Activated CD4-positive, alpha-beta memory T cell treated with anti-CD3 and anti-CD28 coated beads, Interleukin-2, amount 10 ng/mL, durations not matched to agents 7 days and 5 days (primary cell): ENCODE measurements around the gene PFKP. TPM values are rescaled to one million over a fixed set of nuclear protein-coding genes. Genes with fewer than 3 reads are reported as not detected.
"Not testable (repeated sequence)": the region's sequence is repeated elsewhere in the genome, so short reads cannot be mapped to it uniquely, and the experiment has no call there.

Source experiments
- CTCF ChIA-PET: fragments of 350-600 bp; sonication (Branson Sonifier 250); formaldehyde crosslinking; loops from one replicate; lab custom pipeline; 2021; ENCODE audit warnings: antibody characterized with exemption, inconsistent platforms; lab: Charles Lee
- POLR2A ChIA-PET: fragments of 350-600 bp; sonication (Branson Sonifier 250); formaldehyde crosslinking; loops from one replicate; lab custom pipeline; 2021; ENCODE audit warnings: antibody characterized with exemption; lab: Charles Lee
- DNase-seq: peaks from one replicate; pipeline ENCODE4 v3.0.0-alpha.2; 2020
- H3K27ac Mint-ChIP-seq: one replicate; pipeline ENCODE4 v1.8.0; 2021; ENCODE audit warnings: mild to moderate bottlenecking, mixed read lengths
- H3K27me3 Mint-ChIP-seq: one replicate; pipeline ENCODE4 v1.8.0; 2021; ENCODE audit warnings: mixed read lengths
- H3K36me3 Mint-ChIP-seq: one replicate; pipeline ENCODE4 v1.8.0; 2021; ENCODE audit warnings: low read depth, mixed read lengths
- H3K4me1 Mint-ChIP-seq: one replicate; pipeline ENCODE4 v1.8.0; 2021; ENCODE audit warnings: mixed read lengths
- H3K4me3 Mint-ChIP-seq: one replicate; pipeline ENCODE4 v1.8.0; 2021; ENCODE audit warnings: mild to moderate bottlenecking, mixed read lengths
- H3K9me3 Mint-ChIP-seq: one replicate; pipeline ENCODE4 v1.8.0; 2021; ENCODE audit warnings: mixed read lengths
- total RNA-seq, 2 experiments: library from RNA; stranded (reverse); gene quantifications; one replicate each; pipeline ENCODE4 v1.2.3, GENCODE V29; 2021

PFKP gene
- total RNA-seq, 2 experiments from 2014 or later = 214 to 215 TPM

GRCh38 chr10:3159152-3159551 is 91.8 kb downstream of the PFKP start:
- H3K27me3 Mint-ChIP-seq = no peaks in the 10 kb centered on the region
- no peaks in the 10 kb centered on the region for H3K9me3 Mint-ChIP-seq
- H3K4me3 Mint-ChIP-seq = no peak overlapping the region
- DNase-seq = no peak
- POLR2A ChIA-PET = no interaction called here
- peaks cover 65% of the 10 kb centered on the region for H3K36me3 Mint-ChIP-seq
- no peak overlapping the region for H3K27ac Mint-ChIP-seq
- CTCF ChIA-PET = no interaction called here
- no peaks in the 10 kb centered on the region for H3K4me1 Mint-ChIP-seq

- H3K4me3 Mint-ChIP-seq = no peak overlapping the region
- no peaks in the 10 kb centered on the region for H3K9me3 Mint-ChIP-seq
- peaks cover 63% of the 10 kb centered on the region for H3K36me3 Mint-ChIP-seq
- ChIA-PET POLR2A (interaction anchor here (1.0 to 1.8 kb wide), 2 partner anchors 10 kb away, joined by 3 to 6 read pairs; partner anchors contain the start of gene PITRM1), CTCF (no interaction called here)
- no peak for DNase-seq
- no peak overlapping the region for H3K27ac Mint-ChIP-seq
- H3K27me3 Mint-ChIP-seq = no peaks in the 10 kb centered on the region
- H3K4me1 Mint-ChIP-seq = no peaks in the 10 kb centered on the region
Observed at GRCh38 chr10:3162533-3162932, 95.2 kb downstream of the PFKP start.

GRCh38 chr10:3163879-3164278 is 96.5 kb downstream of the PFKP start:
- DNase-seq = no peak
- CTCF ChIA-PET = interaction anchor here (0.7 kb wide), 2 partner anchors 9 kb away, joined by 3 read pairs; no protein-coding TSS in a partner anchor
- Mint-ChIP-seq H3K4me3 (no peak overlapping the region), H3K9me3 (no peaks in the 10 kb centered on the region), H3K27ac (no peak overlapping the region), H3K4me1 (no peaks in the 10 kb centered on the region), H3K27me3 (no peaks in the 10 kb centered on the region), H3K36me3 (peaks cover 64% of the 10 kb centered on the region)
- POLR2A ChIA-PET = interaction anchor here (1.2 to 1.9 kb wide), 3 partner anchors 9 to 69 kb away, joined by 4 read pairs; partner anchors contain the start of gene PITRM1

GRCh38 chr10:3165196-3165595 is 97.8 kb downstream of the PFKP start:
- H3K9me3 Mint-ChIP-seq = no peaks in the 10 kb centered on the region
- POLR2A ChIA-PET = interaction anchor here (1.9 kb wide), 1 partner anchor 70 kb away, joined by 4 read pairs; no protein-coding TSS in a partner anchor
- peaks cover 58% of the 10 kb centered on the region for H3K36me3 Mint-ChIP-seq
- no peaks in the 10 kb centered on the region for H3K27me3 Mint-ChIP-seq
- H3K4me1 Mint-ChIP-seq = no peaks in the 10 kb centered on the region
- H3K4me3 Mint-ChIP-seq = no peak overlapping the region
- no peak for DNase-seq
- CTCF ChIA-PET = no interaction called here
- no peak overlapping the region for H3K27ac Mint-ChIP-seq

GRCh38 chr10:3166496-3167290 is 99.3 kb downstream of the PFKP start:
- Mint-ChIP-seq H3K4me1 (peaks cover 11% of the 10 kb centered on the region), H3K36me3 (peaks cover 58% of the 10 kb centered on the region), H3K9me3 (no peaks in the 10 kb centered on the region), H3K4me3 (no peak overlapping the region), H3K27me3 (no peaks in the 10 kb centered on the region), H3K27ac (no peak overlapping the region)
- POLR2A ChIA-PET = no interaction called here
- no peak for DNase-seq
- CTCF ChIA-PET = no interaction called here

- CTCF ChIA-PET = no interaction called here
- no peak overlapping the region for H3K27ac Mint-ChIP-seq
- H3K27me3 Mint-ChIP-seq = no peaks in the 10 kb centered on the region
- H3K4me3 Mint-ChIP-seq = no peak overlapping the region
- H3K4me1 Mint-ChIP-seq = peaks cover 15% of the 10 kb centered on the region
- H3K36me3 Mint-ChIP-seq = peaks cover 53% of the 10 kb centered on the region
- DNase-seq = no peak
- no peaks in the 10 kb centered on the region for H3K9me3 Mint-ChIP-seq
- POLR2A ChIA-PET = no interaction called here
Observed at GRCh38 chr10:3167611-3168330, 100.4 kb downstream of the PFKP start.

- H3K4me3 Mint-ChIP-seq = no peak overlapping the region
- H3K27me3 Mint-ChIP-seq = no peaks in the 10 kb centered on the region
- POLR2A ChIA-PET = interaction anchor here (0.6 kb wide), 1 partner anchor 1656 kb away, joined by 4 read pairs; no protein-coding TSS in a partner anchor
- CTCF ChIA-PET = no interaction called here
- H3K27ac Mint-ChIP-seq = no peak overlapping the region
- H3K36me3 Mint-ChIP-seq = peaks cover 44% of the 10 kb centered on the region
- H3K9me3 Mint-ChIP-seq = no peaks in the 10 kb centered on the region
- no peak for DNase-seq
- peaks cover 21% of the 10 kb centered on the region for H3K4me1 Mint-ChIP-seq
Observed at GRCh38 chr10:3169271-3169670, 101.9 kb downstream of the PFKP start.

GRCh38 chr10:3169673-3170072 is 102.3 kb downstream of the PFKP start:
- POLR2A ChIA-PET = no interaction called here
- Mint-ChIP-seq H3K36me3 (peaks cover 43% of the 10 kb centered on the region), H3K4me1 (peaks cover 21% of the 10 kb centered on the region), H3K4me3 (no peak overlapping the region), H3K9me3 (no peaks in the 10 kb centered on the region), H3K27ac (no peak overlapping the region), H3K27me3 (peaks cover under 1% of the 10 kb centered on the region)
- DNase-seq = no peak
- CTCF ChIA-PET = no interaction called here

- H3K27ac Mint-ChIP-seq = peak overlapping the region; percentile 83
- peaks cover 17% of the 10 kb centered on the region for H3K27me3 Mint-ChIP-seq
- DNase-seq, POLR2A ChIA-PET, H3K9me3 Mint-ChIP-seq, CTCF ChIA-PET: not testable (repeated sequence)
- peak overlapping the region; percentile 87 for H3K4me3 Mint-ChIP-seq
- H3K4me1 Mint-ChIP-seq = peaks cover 21% of the 10 kb centered on the region
- peaks cover 26% of the 10 kb centered on the region for H3K36me3 Mint-ChIP-seq
Observed at GRCh38 chr10:3171488-3171887, 104.1 kb downstream of the PFKP start.

GRCh38 chr10:3172081-3172445 is 104.7 kb downstream of the PFKP start:
- DNase-seq = no peak
- ChIA-PET CTCF (interaction anchor here (1.3 to 1.8 kb wide), 3 partner anchors 15 to 244 kb away, joined by 4 to 8 read pairs (median 5); no protein-coding TSS in a partner anchor), POLR2A (interaction anchor here (0.6 to 1.9 kb wide), 24 partner anchors 8 to 1067 kb away, joined by 3 to 14 read pairs (median 4); partner anchors contain the start of gene KLF6)
- H3K4me1 Mint-ChIP-seq = peaks cover 21% of the 10 kb centered on the region
- peaks cover 22% of the 10 kb centered on the region for H3K27me3 Mint-ChIP-seq
- H3K27ac Mint-ChIP-seq = peak overlapping the region; percentile 83
- no peaks in the 10 kb centered on the region for H3K9me3 Mint-ChIP-seq
- peaks cover 22% of the 10 kb centered on the region for H3K36me3 Mint-ChIP-seq
- peak overlapping the region; percentile 87 for H3K4me3 Mint-ChIP-seq

- POLR2A ChIA-PET = interaction anchor here (0.6 to 1.9 kb wide), 28 partner anchors 8 to 1067 kb away, joined by 3 to 14 read pairs (median 4); partner anchors contain the start of gene KLF6
- peaks cover 19% of the 10 kb centered on the region for H3K36me3 Mint-ChIP-seq
- H3K4me1 Mint-ChIP-seq = peaks cover 21% of the 10 kb centered on the region
- H3K9me3 Mint-ChIP-seq = no peaks in the 10 kb centered on the region
- CTCF ChIA-PET = interaction anchor here (0.6 to 1.8 kb wide), 4 partner anchors 8 to 245 kb away, joined by 3 to 8 read pairs (median 4); no protein-coding TSS in a partner anchor
- H3K4me3 Mint-ChIP-seq = peak within 1 kb of the TSS; percentile 87
- peak within 1 kb of the TSS; percentile 85 for H3K27ac Mint-ChIP-seq
- DNase-seq = peak; percentile 99
- peaks cover 24% of the 10 kb centered on the region for H3K27me3 Mint-ChIP-seq
Observed at GRCh38 chr10:3172446-3173170, 105.3 kb downstream of the PFKP start, which contains the start of gene PITRM1. Gene PITRM1, minus strand, starts transcription at chr10:3172782. Its CDS starts 10 bp downstream, at chr10:3172772.

GRCh38 chr10:3173171-3173878 is 106.0 kb downstream of the PFKP start:
- no peaks in the 10 kb centered on the region for H3K9me3 Mint-ChIP-seq

More at GRCh38 chr10:3173171-3173878, 106.0 kb downstream of the PFKP start:
- Mint-ChIP-seq H3K4me1 (peaks cover 21% of the 10 kb centered on the region), H3K27ac (peak overlapping the region; percentile 85), H3K27me3 (peaks cover 31% of the 10 kb centered on the region), H3K36me3 (peaks cover 13% of the 10 kb centered on the region), H3K4me3 (peak overlapping the region; percentile 86)
- no peak for DNase-seq
- ChIA-PET POLR2A (interaction anchor here (0.8 to 1.9 kb wide), 19 partner anchors 8 to 638 kb away, joined by 3 to 14 read pairs (median 5); partner anchors contain the start of gene KLF6), CTCF (interaction anchor here (0.6 to 1.8 kb wide), 4 partner anchors 9 to 245 kb away, joined by 3 to 8 read pairs (median 4); no protein-coding TSS in a partner anchor)
